OCI-LY3 (cell line): ENCODE measurements around the gene NARF.

Experiments used
- EZH2phosphoT487 ChIP-seq: fragments of 200-600 bp; shearing (Covaris generic); IDR thresholded peaks from 2 replicates; pipeline ENCODE4 v1.6.1; 2018; ENCODE audit warnings: antibody characterized with exemption, mixed run types, low read depth
- TF ChIP-seq, protein P1 (sequence below): fragments of 200-600, 300-600 bp; sonication (generic); IDR thresholded peaks from 2 replicates; pipeline ENCODE4 v1.5.1; 2014; ENCODE audit warnings: antibody characterized with exemption, low read length, low read depth

DNA sequence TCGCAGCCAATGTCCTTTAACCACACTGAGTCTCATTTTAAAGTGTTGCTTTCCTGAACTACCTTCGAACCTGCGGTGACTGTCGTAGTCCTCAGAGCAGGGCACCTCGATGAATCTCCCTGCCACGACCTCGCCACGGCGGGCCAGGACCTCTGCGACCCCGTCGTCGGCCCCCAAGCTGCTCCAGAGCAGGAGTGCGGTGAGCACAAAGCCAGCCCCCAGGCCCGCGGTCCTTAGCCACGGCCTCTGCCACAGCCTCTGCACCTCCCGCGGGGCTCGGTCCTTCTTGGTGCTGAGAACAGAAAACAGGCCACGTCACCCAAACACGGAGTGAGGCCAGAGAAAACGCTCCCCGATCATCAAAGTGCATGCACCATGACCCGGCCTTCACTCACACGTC, 43.2 kb upstream of the NARF start:
- TF ChIP-seq, protein P1, sequence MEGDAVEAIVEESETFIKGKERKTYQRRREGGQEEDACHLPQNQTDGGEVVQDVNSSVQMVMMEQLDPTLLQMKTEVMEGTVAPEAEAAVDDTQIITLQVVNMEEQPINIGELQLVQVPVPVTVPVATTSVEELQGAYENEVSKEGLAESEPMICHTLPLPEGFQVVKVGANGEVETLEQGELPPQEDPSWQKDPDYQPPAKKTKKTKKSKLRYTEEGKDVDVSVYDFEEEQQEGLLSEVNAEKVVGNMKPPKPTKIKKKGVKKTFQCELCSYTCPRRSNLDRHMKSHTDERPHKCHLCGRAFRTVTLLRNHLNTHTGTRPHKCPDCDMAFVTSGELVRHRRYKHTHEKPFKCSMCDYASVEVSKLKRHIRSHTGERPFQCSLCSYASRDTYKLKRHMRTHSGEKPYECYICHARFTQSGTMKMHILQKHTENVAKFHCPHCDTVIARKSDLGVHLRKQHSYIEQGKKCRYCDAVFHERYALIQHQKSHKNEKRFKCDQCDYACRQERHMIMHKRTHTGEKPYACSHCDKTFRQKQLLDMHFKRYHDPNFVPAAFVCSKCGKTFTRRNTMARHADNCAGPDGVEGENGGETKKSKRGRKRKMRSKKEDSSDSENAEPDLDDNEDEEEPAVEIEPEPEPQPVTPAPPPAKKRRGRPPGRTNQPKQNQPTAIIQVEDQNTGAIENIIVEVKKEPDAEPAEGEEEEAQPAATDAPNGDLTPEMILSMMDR = no peak
- no peak for TF ChIP-seq EZH2phosphoT487
